K562 (cell line): ENCODE measurements around the gene BTLA. TPM values are rescaled to one million over a fixed set of nuclear protein-coding genes. Genes with fewer than 3 reads are reported as not detected.
"Not testable (repeated sequence)": the region's sequence is repeated elsewhere in the genome, so short reads cannot be mapped to it uniquely, and the experiment has no call there.

Experiments
- ATAC-seq: fragments of 200-7000 bp; cut with Tn5 transposase; 3 replicates; pipeline ENCODE4 v1.9.1; 2020; ENCODE audit warnings: moderate library complexity
- BruUV-seq: library from RNA; stranded (reverse); fragments of 400-500 nt; replicated peaks from 2 replicates; lab custom pipeline; 2021; lab: Mats Ljungman, UMichigan
- CTCF ChIA-PET: fragments of 300-600 bp; formaldehyde crosslinking; extraction: SDS; loops from one replicate; lab custom pipeline; 2021; ENCODE audit warnings: low intra/inter-chr PET ratio; lab: Yijun Ruan, JAX
- POLR2A ChIA-PET: fragments of 300-600, 350-650 bp; sonication (Branson Sonifier 250); formaldehyde crosslinking; extraction: SDS; loops from one replicate; lab custom pipeline; 2021; ENCODE audit warnings: antibody characterized with exemption, inconsistent platforms; lab: Yijun Ruan, JAX
- DNase-seq, 4 experiments: peaks; one replicate each; pipeline versions ENCODE4 v3.0.0 to v3.0.0-alpha.2; 2011 to 2018; ENCODE audit warnings: low spot score in 3 of 4, mixed read lengths in 3 of 4; ENCODE audit errors: extremely low read depth in 1 of 4
- FAIRE-seq: peaks from 2 replicates; lab custom pipeline; 2011; peaks lifted over from hg19 to GRCh38; lab: Jason Lieb, UNC
- H2AFZ ChIP-seq: 2 replicates; pipeline ENCODE4 v1.6.0; 2011; ENCODE audit warnings: low read depth, low read length, control low read depth, inconsistent platforms
- H3K27ac ChIP-seq: fragments of 200-600 bp; 3 replicates; pipeline ENCODE4 v1.8.0; 2011; ENCODE audit warnings: low read depth, mild to moderate bottlenecking, control low read depth, inconsistent platforms, low read length, moderate library complexity, mixed read lengths; ENCODE audit errors: extremely low read depth
- H3K27me3 ChIP-seq, 2 experiments: fragments of 300-600 bp in 1 of 2; 2 replicates in 1 of 2; 3 replicates in 1 of 2; pipeline versions ENCODE4 v1.6.0 to v1.8.0; 2011; ENCODE audit warnings: inconsistent platforms in 2 of 2, low read length in 2 of 2, mild to moderate bottlenecking in 1 of 2, mixed read lengths in 1 of 2, moderate library complexity in 1 of 2; ENCODE audit not compliant: control insufficient read depth in 2 of 2, insufficient read depth in 2 of 2
- H3K36me3 ChIP-seq: fragments of 300-600 bp; 3 replicates; pipeline ENCODE4 v1.8.0; 2011; ENCODE audit warnings: mild to moderate bottlenecking, low read length, inconsistent platforms; ENCODE audit not compliant: control insufficient read depth, insufficient read depth
- H3K4me1 ChIP-seq, 2 experiments: fragments of 200-600 bp in 1 of 2; replicated peaks in 1 of 2; 2 replicates in 1 of 2; 3 replicates in 1 of 2; pipeline versions ENCODE4 v1.5.1 to v1.8.0; 2011; ENCODE audit warnings: inconsistent platforms in 2 of 2, low read length in 2 of 2, mild to moderate bottlenecking in 1 of 2, mixed read lengths in 1 of 2, moderate library complexity in 1 of 2; ENCODE audit not compliant: control insufficient read depth in 2 of 2, insufficient read depth in 2 of 2
- H3K4me2 ChIP-seq: 2 replicates; pipeline ENCODE4 v1.6.1; 2011; ENCODE audit warnings: low read length, control low read depth, inconsistent platforms, mixed read lengths; ENCODE audit not compliant: insufficient read depth
- H3K4me3 ChIP-seq: fragments of 200-600 bp; sonication (generic), shearing (Covaris generic); 2 replicates; pipeline ENCODE4 v1.5.1; 2016; ENCODE audit warnings: control low read depth, inconsistent platforms
- H3K79me2 ChIP-seq: fragments of 200-600 bp; 3 replicates; pipeline ENCODE4 v1.8.0; 2011; ENCODE audit warnings: low read length, inconsistent platforms; ENCODE audit not compliant: control insufficient read depth, insufficient read depth
- H3K9ac ChIP-seq, 2 experiments: 2 replicates each; pipeline versions ENCODE4 v1.6.0 to v1.6.1; 2011; ENCODE audit warnings: low read depth in 2 of 2, low read length in 2 of 2, control low read depth in 1 of 2, inconsistent platforms in 1 of 2, mild to moderate bottlenecking in 1 of 2, mixed read lengths in 1 of 2; ENCODE audit not compliant: insufficient read depth in 1 of 2
- H3K9me1 ChIP-seq: one replicate; pipeline ENCODE4 v1.6.0; 2011; ENCODE audit warnings: inconsistent platforms, mild to moderate bottlenecking, low read length, moderate library complexity; ENCODE audit not compliant: control insufficient read depth, insufficient read depth
- H3K9me3 ChIP-seq: replicated peaks from 2 replicates; pipeline ENCODE4 v1.5.1; 2011; ENCODE audit warnings: low read depth, low read length, inconsistent platforms; ENCODE audit not compliant: control insufficient read depth, insufficient read depth
- H4K20me1 ChIP-seq: replicated peaks from 2 replicates; pipeline ENCODE4 v1.6.1; 2011; ENCODE audit warnings: low read length, inconsistent platforms, mixed read lengths; ENCODE audit not compliant: control insufficient read depth, insufficient read depth
- BRCA1 ChIP-seq, 2 experiments: fragments of 450-650 bp in 1 of 2; sonication (generic) in 1 of 2; formaldehyde crosslinking in 1 of 2; IDR thresholded peaks; 2 replicates each; pipeline versions ENCODE4 v1.5.0 to v1.6.1; 2017 to 2020; ENCODE audit warnings: mild to moderate bottlenecking in 1 of 2, missing genetic modification reagents in 1 of 2
- CHAMP1 ChIP-seq: fragments of 450-650 bp; IDR thresholded peaks from 2 replicates; pipeline ENCODE4 v1.6.1; 2016; ENCODE audit warnings: mild to moderate bottlenecking
- ERF ChIP-seq: fragments of 450-650 bp; formaldehyde crosslinking; IDR thresholded peaks from 2 replicates; pipeline ENCODE4 v1.4.0; 2020; ENCODE audit warnings: mild to moderate bottlenecking, mixed read lengths
- HES1 ChIP-seq: fragments of 450-650 bp; IDR thresholded peaks from 2 replicates; pipeline ENCODE4 v1.6.1; 2016; ENCODE audit warnings: low read depth, mild to moderate bottlenecking, moderate library complexity
- KDM2B ChIP-seq: fragments of 250-450 bp; sonication (Bioruptor Pico); IDR thresholded peaks from 2 replicates; pipeline ENCODE4 v1.8.0; 2021; ENCODE audit warnings: mild to moderate bottlenecking, moderate library complexity
- KDM4B ChIP-seq, 2 experiments: fragments of 450-650 bp in 1 of 2; sonication (generic) in 1 of 2; IDR thresholded peaks; 2 replicates each; pipeline ENCODE4 v1.6.1; 2016 to 2017; ENCODE audit warnings: borderline replicate concordance in 2 of 2, antibody characterized with exemption in 1 of 2, low read depth in 1 of 2, mild to moderate bottlenecking in 1 of 2
- MBD2 ChIP-seq: sonication (generic); IDR thresholded peaks from 2 replicates; pipeline ENCODE4 v1.6.1; 2016; ENCODE audit warnings: low read depth, borderline replicate concordance
- MYC ChIP-seq, 2 experiments: fragments of 250-450 bp in 1 of 2; sonication (Bioruptor Pico) in 1 of 2; IDR thresholded peaks; 2 replicates each; pipeline versions ENCODE4 v1.5.1 to v1.6.1; 2012 to 2021; ENCODE audit warnings: low read depth in 2 of 2, borderline replicate concordance in 1 of 2, improper control_type of control experiment in 1 of 2, low read length in 1 of 2, mild to moderate bottlenecking in 1 of 2, moderate library complexity in 1 of 2
- POLR2AphosphoS5 ChIP-seq: IDR thresholded peaks from 2 replicates; pipeline ENCODE4 v1.6.1; 2011; ENCODE audit warnings: mild to moderate bottlenecking, low read depth, low read length, moderate library complexity; ENCODE audit not compliant: control insufficient read depth, insufficient read depth
- SIN3B ChIP-seq: fragments of 450-650 bp; IDR thresholded peaks from 2 replicates; pipeline ENCODE4 v1.6.1; 2017; ENCODE audit warnings: low read depth, mild to moderate bottlenecking, moderate library complexity
- SP1 ChIP-seq: sonication (generic); formaldehyde crosslinking; IDR thresholded peaks from 2 replicates; pipeline ENCODE4 v1.8.1; 2022; ENCODE audit warnings: mild to moderate bottlenecking, missing genetic modification reagents
- TFAM ChIP-seq: fragments of 250-450 bp; sonication (Bioruptor Pico); conservative IDR thresholded peaks from 2 replicates; pipeline ENCODE4 v1.5.0; 2021; ENCODE audit warnings: mild to moderate bottlenecking, moderate library complexity
- ZFP30 ChIP-seq: fragments of 250-450 bp; sonication (Bioruptor Pico); IDR thresholded peaks from 2 replicates; pipeline ENCODE4 v1.8.0; 2022; ENCODE audit warnings: moderate library complexity, mild to moderate bottlenecking, inconsistent platforms, borderline replicate concordance
- ZNF507 ChIP-seq: conservative IDR thresholded peaks from 2 replicates; pipeline ENCODE4 v1.6.1; 2017; ENCODE audit warnings: missing genetic modification characterization, missing compliant biosample characterization
- ZSCAN29 ChIP-seq: fragments of 450-650 bp; IDR thresholded peaks from 2 replicates; pipeline ENCODE4 v1.6.1; 2017
- WGBS: fragments of 100-300 bp; shearing (Covaris generic); methylation state at CpG from one replicate; pipeline ENCODE4 v1.1.6; 2016; ENCODE audit warnings: low coverage, mixed read lengths; ENCODE audit not compliant: insufficient coverage; ENCODE audit errors: missing lambda C conversion rate; 5-methylcytosine and 5-hydroxymethylcytosine counted together
- in situ Hi-C: fragments of 300-500 bp; cut with MboI; formaldehyde crosslinking; loops from 4 replicates; pipeline ENCODE4 v1.15.0; 2018; ENCODE audit warnings: inconsistent platforms, mixed read lengths
- intact Hi-C: fragments of 100-400 bp; cut with micrococcal nuclease; formaldehyde crosslinking; loops from 2 replicates; pipeline ENCODE4 v1.14.2; 2022
- polyA plus RNA-seq, 8 experiments: library from polyadenylated mRNA; depleted of rRNA in 4 of 8; stranded (reverse) in 5 of 8; unstranded in 3 of 8; fragments of >200 nt; fragmentation: Nextera tagmentation in 2 of 8; fragmentation: Illumina TruSeq in 1 of 8; extraction: Ambion mirVana in 2 of 8; extraction: Trizol in 1 of 8; gene quantifications; 2 replicates each; pipeline versions ENCODE4 v1.2.1 to v1.2.3, GENCODE V29; 2011 to 2014; ENCODE audit warnings: inconsistent platforms in 1 of 8, missing spikeins in 1 of 8
- total RNA-seq, 7 experiments: library from RNA; depleted of rRNA in 6 of 7; stranded (reverse); fragments of >200 nt in 6 of 7; fragmentation: Illumina TruSeq in 2 of 7; extraction: Trizol in 2 of 7; gene quantifications; 2 replicates each; pipeline versions ENCODE4 v1.2.1 to v1.2.3, GENCODE V29; 2011 to 2021; ENCODE audit warnings: low replicate concordance in 1 of 7

Gene BTLA
- total and polyA plus RNA-seq, 9 of the 15 experiments (the other 6 are each of a cell fraction or from before 2014, with no cell fraction given) = 0.22 TPM; not detected in 8

GRCh38 chr3:112463250-112463649 is 36.0 kb downstream of the BTLA start:
- WGBS = 4% methylated on average over 5 of the region's 5 CpGs
- Histone ChIP-seq H3K27me3 (no peaks in the 10 kb centered on the region; a peak in 1 of 5 replicates), H3K4me2 (no peak overlapping the region), H3K79me2 (no peaks in the 10 kb centered on the region), H3K27ac (no peak overlapping the region), H3K4me3 (no peak overlapping the region), H3K9me1 (no peaks in the 10 kb centered on the region), H3K9me3 (no peaks in the 10 kb centered on the region), H3K36me3 (no peaks in the 10 kb centered on the region), H3K4me1 (no peaks in the 10 kb centered on the region), H4K20me1 (no peaks in the 10 kb centered on the region), H3K9ac (no peak overlapping the region), H2AFZ (no peak overlapping the region)
- FAIRE-seq (no peak), DNase-seq (no peak), ATAC-seq (no peak)
- BruUV-seq = no TSS peak
- ChIA-PET CTCF (no interaction called here), POLR2A (no interaction called here)
- in situ Hi-C loops (no loop called here), intact Hi-C loops (no loop called here)
- TF ChIP-seq HES1 (no peak), SP1 (no peak), ZFP30 (CRISPR knock-in tag) (no peak), ERF (CRISPR knock-in tag) (no peak), MBD2 (no peak), MYC (IDR thresholded peaks at IDR 0.05; ENCODE audit: low read depth, low read length) (no peak), MYC (CRISPR knock-in tag; IDR thresholded peaks at IDR 0.05; ENCODE audit: borderline replicate concordance, low read depth) (no peak), BRCA1 (IDR thresholded peaks at IDR 0.05) (no peak), BRCA1 (CRISPR knock-in tag; IDR thresholded peaks at IDR 0.05) (no peak), POLR2AphosphoS5 (no peak), CHAMP1 (no peak), KDM2B (CRISPR knock-in tag) (no peak), KDM4B (IDR thresholded peaks at IDR 0.05; ENCODE audit: borderline replicate concordance in 2 of 2, low read depth in 1 of 2) (no peak), TFAM (CRISPR knock-in tag) (no peak), ZSCAN29 (no peak), SIN3B (no peak), ZNF507 (tag) (no peak)

GRCh38 chr3:112461787-112462186 is 37.5 kb downstream of the BTLA start:
- CTCF ChIA-PET = not testable (repeated sequence)

More at GRCh38 chr3:112461787-112462186, 37.5 kb downstream of the BTLA start:
- in situ Hi-C loops, DNase-seq, ATAC-seq, H3K4me1 ChIP-seq, H3K4me3 ChIP-seq, H2AFZ ChIP-seq, intact Hi-C loops, H3K9me1 ChIP-seq, H3K36me3 ChIP-seq, H3K9me3 ChIP-seq, H3K9ac ChIP-seq, H3K79me2 ChIP-seq, H3K4me2 ChIP-seq, FAIRE-seq, POLR2A ChIA-PET, BruUV-seq, H4K20me1 ChIP-seq, H3K27ac ChIP-seq, H3K27me3 ChIP-seq: not testable (repeated sequence)
- WGBS = 0% methylated on average over 2 of the region's 2 CpGs
